Measurements from ENCODE around the gene ADGRG2.

Gene ADGRG2

GRCh38 chrX:19121898-19122640 is at the start of gene ADGRG2:
ADGRG2 (minus strand) TSS chrX:19122468; CDS start chrX:19068834, 53,634 bp downstream.
- DNase-seq (ENCODE audit: low read depth): no peak

- no peak for DNase-seq (ENCODE audit: low read depth)
Measured at GRCh38 chrX:19168609-19169008, 46.3 kb upstream of the ADGRG2 start.

GRCh38 chrX:19162851-19163250 is 40.6 kb upstream of the ADGRG2 start:
- no peak for DNase-seq (ENCODE audit: low read depth)

- no peak for DNase-seq (ENCODE audit: low read depth)
Measured at GRCh38 chrX:19156186-19156585, 33.9 kb upstream of the ADGRG2 start.

GRCh38 chrX:19152762-19153161 is 30.5 kb upstream of the ADGRG2 start:
- DNase-seq (ENCODE audit: low read depth): no peak

- DNase-seq (ENCODE audit: low read depth): no peak
Measured at GRCh38 chrX:19137067-19137466, 14.8 kb upstream of the ADGRG2 start.

- DNase-seq (ENCODE audit: low read depth): no peak
Measured at GRCh38 chrX:19133784-19134183, 11.5 kb upstream of the ADGRG2 start.

- DNase-seq (ENCODE audit: low read depth): no peak
Measured at GRCh38 chrX:19133231-19133630, 11.0 kb upstream of the ADGRG2 start.

GRCh38 chrX:19130628-19131027 is 8.4 kb upstream of the ADGRG2 start:
- no peak for DNase-seq (ENCODE audit: low read depth)

- no peak for DNase-seq (ENCODE audit: low read depth)
Measured at GRCh38 chrX:19129694-19130093, 7.4 kb upstream of the ADGRG2 start.

GRCh38 chrX:19127649-19128168 is 5.4 kb upstream of the ADGRG2 start:
- no peak for DNase-seq (ENCODE audit: low read depth)

GRCh38 chrX:19122641-19123009 is 357 bp upstream of the ADGRG2 start:
- no peak for DNase-seq (ENCODE audit: low read depth)

GRCh38 chrX:19121466-19121865 is 802 bp downstream of the ADGRG2 start:
- DNase-seq (ENCODE audit: low read depth): no peak

- no peak for DNase-seq (ENCODE audit: low read depth)
Measured at GRCh38 chrX:19110642-19111041, 11.6 kb downstream of the ADGRG2 start.

- no peak for DNase-seq (ENCODE audit: low read depth)
Measured at GRCh38 chrX:19107035-19107434, 15.2 kb downstream of the ADGRG2 start.

- DNase-seq (ENCODE audit: low read depth): no peak
Measured at GRCh38 chrX:19100586-19100985, 21.7 kb downstream of the ADGRG2 start.

- no peak for DNase-seq (ENCODE audit: low read depth)
Measured at GRCh38 chrX:19097553-19098283, 24.6 kb downstream of the ADGRG2 start.

- DNase-seq (ENCODE audit: low read depth): no peak
Measured at GRCh38 chrX:19096586-19096985, 25.7 kb downstream of the ADGRG2 start.

GRCh38 chrX:19094654-19095053 is 27.6 kb downstream of the ADGRG2 start:
- DNase-seq (ENCODE audit: low read depth): no peak

- DNase-seq (ENCODE audit: low read depth): no peak
Measured at GRCh38 chrX:19091596-19091995, 30.7 kb downstream of the ADGRG2 start.

- no peak for DNase-seq (ENCODE audit: low read depth)
Measured at GRCh38 chrX:19089555-19090040, 32.7 kb downstream of the ADGRG2 start.

GRCh38 chrX:19086102-19086772 is 36.0 kb downstream of the ADGRG2 start:
- DNase-seq (ENCODE audit: low read depth): no peak

GRCh38 chrX:19085666-19086065 is 36.6 kb downstream of the ADGRG2 start:
- DNase-seq (ENCODE audit: low read depth): no peak

Measured in CMK (cell line).